ENCODE data around the gene OR6K2.

The OR6K2 gene

GRCh38 chr1:158654086-158654485 lies 46.4 kb downstream of the OR6K2 start:
- TF ChIP-seq NFIC (IDR thresholded peaks at IDR 0.05) (no peak), USF1 (IDR thresholded peaks at IDR 0.05) (no peak), REST (IDR thresholded peaks at IDR 0.05; ENCODE audit: low read depth) (no peak), TEAD4 (IDR thresholded peaks at IDR 0.05) (no peak), MAX (IDR thresholded peaks at IDR 0.05) (no peak), CREB1 (IDR thresholded peaks at IDR 0.05; ENCODE audit: low read depth) (no peak), RAD21 (IDR thresholded peaks at IDR 0.05; ENCODE audit: low read depth) (no peak), ZBTB7A (IDR thresholded peaks at IDR 0.05; ENCODE audit: low read depth) (no peak), EGR1 (IDR thresholded peaks at IDR 0.05) (no peak), TAF1 (IDR thresholded peaks at IDR 0.05; ENCODE audit: low read depth) (no peak), TCF12 (IDR thresholded peaks at IDR 0.05; ENCODE audit: low read depth) (no peak), YY1 (IDR thresholded peaks at IDR 0.05; ENCODE audit: low read depth) (no peak), EP300 (IDR thresholded peaks at IDR 0.05; ENCODE audit: borderline replicate concordance) (no peak), CEBPB (IDR thresholded peaks at IDR 0.05) (no peak), FOXM1 (IDR thresholded peaks at IDR 0.05; ENCODE audit: borderline replicate concordance, low read depth) (no peak)

GRCh38 chr1:158652721-158653334 lies 47.6 kb downstream of the OR6K2 start:
- TF ChIP-seq FOXM1 (IDR thresholded peaks at IDR 0.05; ENCODE audit: borderline replicate concordance, low read depth) (no peak), RAD21 (IDR thresholded peaks at IDR 0.05; ENCODE audit: low read depth) (no peak), TAF1 (IDR thresholded peaks at IDR 0.05; ENCODE audit: low read depth) (no peak), CREB1 (IDR thresholded peaks at IDR 0.05; ENCODE audit: low read depth) (no peak), REST (IDR thresholded peaks at IDR 0.05; ENCODE audit: low read depth) (no peak), EP300 (IDR thresholded peaks at IDR 0.05; ENCODE audit: borderline replicate concordance) (no peak), CEBPB (IDR thresholded peaks at IDR 0.05) (no peak), TCF12 (IDR thresholded peaks at IDR 0.05; ENCODE audit: low read depth) (no peak), MAX (IDR thresholded peaks at IDR 0.05) (no peak), TEAD4 (IDR thresholded peaks at IDR 0.05) (no peak), YY1 (IDR thresholded peaks at IDR 0.05; ENCODE audit: low read depth) (no peak), USF1 (IDR thresholded peaks at IDR 0.05) (no peak), NFIC (IDR thresholded peaks at IDR 0.05) (no peak), EGR1 (IDR thresholded peaks at IDR 0.05) (no peak)
